T-helper 1 cell (primary cell): ENCODE data around the gene PRODH.
"Not testable (repeated sequence)": the region's sequence is repeated elsewhere in the genome, so short reads cannot be mapped to it uniquely, and the experiment has no call there.

ENCODE experiments used
- DNase-seq, 5 donors: peaks; one replicate each; pipeline ENCODE4 v3.0.0-alpha.2; 2012 to 2020

Gene PRODH

GRCh38 chr22:18967391-18968010, 31.4 kb upstream of the PRODH start:
- DNase-seq: not testable (repeated sequence)

GRCh38 chr22:18966748-18967147, 30.7 kb upstream of the PRODH start:
- DNase-seq: no peak

GRCh38 chr22:18965526-18966421, 29.7 kb upstream of the PRODH start:
- no peak for DNase-seq

DNA sequence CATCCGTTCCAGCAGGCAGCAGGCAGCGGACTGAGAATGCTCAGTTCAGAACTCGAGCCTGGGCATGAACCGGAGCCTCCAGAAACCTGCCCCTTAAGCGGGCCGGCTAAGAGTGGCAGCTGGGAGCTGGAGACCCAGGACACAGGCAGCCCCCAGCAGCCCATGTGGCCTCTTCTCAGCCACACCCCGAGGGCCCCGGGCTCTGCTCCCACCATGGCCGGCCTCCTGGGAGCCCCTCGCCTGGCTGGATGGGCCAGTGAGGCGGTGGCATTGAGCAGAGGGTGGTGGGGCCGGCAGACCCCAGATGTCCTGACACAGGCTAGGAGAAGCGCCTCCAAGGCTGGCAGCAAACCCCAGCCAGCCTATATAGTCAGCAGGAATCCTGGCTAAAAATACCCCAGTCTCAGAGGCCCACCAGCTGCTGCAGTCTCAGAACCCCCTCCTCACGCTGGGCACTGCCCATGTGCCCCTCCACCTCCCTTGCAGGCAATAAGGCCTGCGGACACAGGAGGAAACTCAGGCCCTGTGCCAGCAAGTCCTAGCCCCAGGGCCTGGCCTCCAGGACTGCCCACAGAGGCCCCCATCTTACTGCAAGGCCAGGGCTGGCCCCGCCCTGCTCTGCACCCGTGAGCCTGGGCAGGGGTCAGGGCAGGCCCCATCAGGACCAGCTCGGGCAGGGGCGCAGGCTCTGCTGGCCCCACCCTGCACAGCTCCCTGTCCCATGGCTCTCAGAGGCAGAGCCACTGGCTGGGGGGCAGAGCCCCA, 28.6 kb upstream of the PRODH start:
- not testable (repeated sequence) for DNase-seq

- DNase-seq: not testable (repeated sequence)
These were observed 28.0 kb upstream of the PRODH start for GRCh38 chr22:18964051-18964450.

DNA sequence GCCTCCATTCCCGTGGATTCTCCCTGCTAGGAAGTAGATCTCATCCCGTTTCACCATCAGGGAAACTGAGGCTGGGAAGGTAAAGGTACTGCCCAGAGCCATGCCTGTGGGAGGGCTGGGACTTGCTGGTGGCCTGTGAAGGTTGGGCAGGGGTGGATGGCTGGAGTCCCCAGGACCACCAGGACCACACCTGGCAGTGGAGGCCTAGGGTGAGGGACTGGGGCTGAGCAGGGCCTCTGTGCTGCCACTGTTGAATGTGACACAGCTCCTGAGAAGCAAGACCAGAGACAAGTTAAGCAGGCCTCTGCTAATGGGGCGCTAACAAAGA, 26.2 kb upstream of the PRODH start:
- DNase-seq: no peak

- DNase-seq: not testable (repeated sequence)
These were observed 25.7 kb upstream of the PRODH start for GRCh38 chr22:18961632-18962307.

GRCh38 chr22:18961201-18961600, 25.1 kb upstream of the PRODH start:
- DNase-seq: not testable (repeated sequence)

- DNase-seq: not testable (repeated sequence)
These were observed 24.2 kb upstream of the PRODH start for GRCh38 chr22:18960166-18960820.

DNA sequence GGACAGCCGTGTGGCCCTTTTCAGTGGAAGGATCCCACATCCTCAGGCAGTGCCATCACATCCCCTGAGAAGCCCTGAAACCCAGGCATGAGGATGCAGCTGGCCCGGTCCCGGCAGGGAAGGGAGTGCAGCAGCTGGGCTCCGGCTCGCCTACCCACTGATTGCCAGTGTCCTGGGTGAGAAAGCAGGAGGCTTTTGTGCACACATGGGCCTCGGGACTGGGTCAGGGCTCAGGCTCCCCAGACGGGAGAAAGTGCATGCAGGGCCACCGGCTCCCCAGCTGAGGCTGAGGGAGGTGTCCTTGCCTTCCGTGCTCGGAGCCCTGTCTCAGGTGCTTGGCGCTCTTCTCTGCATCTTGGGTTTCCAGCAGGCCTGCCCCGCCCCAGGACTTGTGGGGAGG, 23.6 kb upstream of the PRODH start:
- not testable (repeated sequence) for DNase-seq

- DNase-seq: not testable (repeated sequence)
These were observed 23.2 kb upstream of the PRODH start for GRCh38 chr22:18959266-18959665.

DNA sequence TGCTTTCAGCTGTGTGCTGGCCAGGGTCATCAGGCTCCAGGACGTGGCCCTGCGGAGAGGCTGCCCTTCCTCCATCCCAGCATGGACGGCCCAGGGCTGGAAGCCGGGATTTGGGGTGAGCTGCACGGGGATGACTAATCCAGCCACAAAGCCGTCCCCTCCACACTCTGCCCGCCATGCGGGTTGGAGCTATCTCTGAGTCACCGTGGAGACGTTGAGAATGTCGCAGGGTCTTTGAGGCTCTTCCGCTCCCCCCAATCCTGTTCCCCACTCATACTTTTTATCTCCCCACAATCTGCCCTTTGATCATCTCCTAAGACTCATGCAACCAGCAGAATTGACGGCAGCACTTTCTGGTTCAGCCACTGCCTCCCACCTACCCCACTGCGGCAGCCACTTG, 22.6 kb upstream of the PRODH start:
- not testable (repeated sequence) for DNase-seq

- not testable (repeated sequence) for DNase-seq
These were observed 22.2 kb upstream of the PRODH start for GRCh38 chr22:18958321-18958705.

- not testable (repeated sequence) for DNase-seq
These were observed 21.7 kb upstream of the PRODH start for GRCh38 chr22:18957621-18958320.

- DNase-seq: not testable (repeated sequence)
These were observed 20.9 kb upstream of the PRODH start for GRCh38 chr22:18956956-18957355.

DNA sequence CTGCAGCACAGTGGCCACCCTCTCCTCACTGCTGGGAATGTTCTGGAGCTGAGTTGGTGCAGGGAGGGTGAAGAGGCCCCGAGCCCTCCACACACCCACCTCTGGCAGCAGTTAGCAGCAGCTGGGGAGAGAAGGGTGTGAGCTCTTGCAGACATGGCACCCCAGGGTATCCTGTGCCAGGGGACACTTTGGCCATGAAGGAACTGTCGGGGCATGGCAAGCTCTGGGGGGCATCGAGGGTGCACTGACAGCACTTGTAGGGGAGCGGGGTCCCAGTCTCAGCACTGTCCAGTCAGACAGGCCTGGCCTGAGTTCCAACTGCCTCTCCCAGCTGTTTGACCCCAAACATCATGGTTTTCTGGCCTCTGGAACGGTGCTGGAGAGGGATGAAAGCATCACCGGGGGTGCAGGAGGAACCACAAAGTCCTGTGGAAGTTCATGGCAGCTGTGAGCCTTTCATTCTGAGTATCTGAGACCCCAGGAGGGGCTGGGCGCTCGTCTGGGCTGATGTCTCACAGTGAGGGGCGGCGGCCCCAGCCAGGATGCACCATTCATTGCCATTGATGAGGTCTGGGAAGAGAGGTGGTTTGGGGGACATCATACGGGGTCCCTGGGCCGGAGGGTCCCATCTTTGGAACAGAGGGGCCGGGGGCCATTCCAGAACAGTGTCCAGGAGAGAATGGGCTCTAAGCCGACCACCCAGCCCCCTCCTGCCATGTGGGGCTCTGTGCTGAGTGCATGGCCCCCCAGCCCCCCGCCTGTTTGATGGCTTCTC, 20.2 kb upstream of the PRODH start:
- DNase-seq: not testable (repeated sequence)

DNA sequence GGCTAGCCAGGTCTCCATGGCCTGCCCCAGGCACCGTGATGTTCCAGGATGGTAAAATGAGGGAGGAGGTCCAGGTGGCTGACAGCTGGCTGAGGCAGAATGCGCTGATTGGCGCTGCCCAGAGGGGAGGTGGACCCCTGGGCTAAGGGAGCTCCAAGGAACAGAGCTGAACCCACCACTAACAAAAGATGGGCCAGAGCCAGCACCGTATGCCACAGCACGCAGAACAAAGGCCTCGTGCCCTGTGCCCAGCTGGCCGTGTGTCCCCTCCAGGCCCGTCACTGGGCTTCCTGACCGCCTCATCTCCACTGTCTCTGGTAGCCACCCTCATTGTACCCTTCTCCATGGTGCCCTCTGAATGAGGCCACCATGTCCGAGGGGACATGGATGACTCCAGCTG, 19.6 kb upstream of the PRODH start:
- DNase-seq: no peak

GRCh38 chr22:18954990-18955571, 19.0 kb upstream of the PRODH start:
- DNase-seq: no peak

DNA sequence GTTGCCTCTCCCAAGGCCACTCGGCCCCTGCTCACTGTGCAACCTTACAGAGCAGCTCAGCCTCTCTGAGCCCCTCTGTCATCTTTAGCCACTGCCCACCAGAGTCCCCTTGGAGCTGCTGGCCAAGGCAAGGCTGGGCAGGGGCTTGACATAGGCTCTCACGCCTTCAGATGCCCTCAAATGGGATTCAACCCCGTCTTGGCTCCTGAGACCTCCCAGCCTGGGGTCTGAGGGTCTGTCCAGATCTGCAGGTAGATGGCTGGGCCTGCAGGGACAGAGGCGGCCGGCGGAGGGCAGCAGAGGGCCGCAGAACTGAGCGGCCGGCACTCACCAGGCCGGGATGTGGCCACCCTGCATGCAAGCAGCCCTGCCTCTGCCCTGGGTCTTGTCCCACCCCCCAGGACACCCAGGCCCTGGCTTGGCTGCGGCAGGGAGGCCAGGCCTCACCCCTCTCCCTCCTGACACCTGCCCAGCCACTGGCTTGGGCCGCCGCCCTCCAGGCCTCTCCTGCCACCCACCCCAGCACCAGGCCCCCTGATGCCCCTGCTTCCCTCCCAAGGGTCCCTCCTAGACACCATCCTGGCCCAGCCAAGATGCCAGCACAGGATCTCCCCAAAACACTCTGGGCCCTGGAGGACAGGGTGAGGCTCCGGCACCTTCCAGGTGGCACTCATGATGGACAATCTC, 18.4 kb upstream of the PRODH start:
- peak; percentile 18 to 44 (median 40) for DNase-seq

- not testable (repeated sequence) for DNase-seq
These were observed 17.0 kb upstream of the PRODH start for GRCh38 chr22:18953128-18953527.
